Fibroblast of upper back skin (primary cell): ENCODE data around the gene LRRC66.

Experiments
- DNase-seq: peaks from one replicate; pipeline ENCODE4 v3.0.0-alpha.2; 2013

Gene LRRC66

DNA sequence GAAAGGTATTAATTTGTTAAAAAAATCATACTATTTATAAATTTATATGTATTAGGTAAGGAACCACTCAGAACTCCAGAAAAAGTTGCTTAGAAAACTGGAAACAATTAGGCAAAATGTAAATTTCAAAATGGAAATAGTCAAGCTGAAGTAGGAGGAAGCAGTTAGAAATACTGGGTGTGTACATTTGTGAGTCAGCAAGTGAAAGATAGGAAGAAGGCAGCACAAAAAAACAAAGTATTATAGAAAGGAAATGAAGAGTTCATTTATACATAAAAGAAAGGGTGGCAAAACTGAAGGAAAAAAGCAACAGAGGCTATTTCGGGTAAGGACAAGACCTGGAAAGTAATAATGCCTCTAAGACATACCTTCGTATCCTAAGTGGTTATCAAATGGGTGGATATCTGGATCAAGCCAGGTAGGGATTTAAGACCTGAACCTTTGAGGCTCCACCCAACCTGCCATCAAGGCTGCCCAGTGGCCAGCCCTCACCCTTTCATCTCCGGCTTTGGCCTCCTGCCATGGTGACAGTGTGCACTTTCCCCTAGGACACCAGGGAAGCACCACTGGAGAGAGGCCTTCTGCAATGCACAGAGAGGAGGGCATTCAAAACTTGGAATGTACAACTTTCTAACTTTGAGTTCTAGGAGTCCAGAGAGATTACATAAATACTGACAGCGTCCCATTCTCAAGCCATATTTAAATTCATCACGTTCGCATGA lies at the start of gene LRRC66:
Gene LRRC66, minus strand, starts transcription at position 428 of the 722 bp plus-strand sequence. CDS start 2,750 bp downstream, outside the sequence.
- DNase-seq = no peak

GRCh38 chr4:52069571-52069970 lies 49.4 kb upstream of the LRRC66 start:
- DNase-seq = peak; percentile 20

- peak; percentile 77 for DNase-seq
Observed at GRCh38 chr4:52059372-52059771, 39.2 kb upstream of the LRRC66 start.

- no peak for DNase-seq
Observed at GRCh38 chr4:52058275-52058674, 38.1 kb upstream of the LRRC66 start.

- DNase-seq = no peak
Observed at GRCh38 chr4:52057196-52057595, 37.0 kb upstream of the LRRC66 start.

DNA sequence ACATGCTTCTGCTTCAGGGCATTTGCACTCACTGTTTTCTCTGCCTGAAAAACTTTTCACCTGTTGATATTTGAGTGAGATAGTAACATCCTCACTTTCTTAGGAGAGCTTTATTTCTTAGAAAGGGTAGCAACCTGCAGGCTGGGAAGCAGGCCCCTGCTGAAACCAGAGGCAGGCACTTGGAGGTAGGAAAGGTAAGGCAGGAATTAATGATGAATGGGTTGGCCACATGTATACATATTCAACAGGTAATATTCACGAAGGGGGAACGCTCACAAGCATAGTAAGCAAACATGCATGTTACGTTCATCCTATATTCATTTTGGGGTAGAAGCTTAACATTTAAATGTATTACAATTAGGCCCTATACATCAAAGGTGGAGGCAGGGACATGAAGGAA lies 34.1 kb upstream of the LRRC66 start:
- no peak for DNase-seq

GRCh38 chr4:52052475-52052780 lies 32.3 kb upstream of the LRRC66 start:
- no peak for DNase-seq

- DNase-seq = peak; percentile 85
Observed at GRCh38 chr4:52051615-52052474, 31.7 kb upstream of the LRRC66 start.

GRCh38 chr4:52051213-52051614 lies 31.1 kb upstream of the LRRC66 start, which contains the start of gene SPATA18:
SPATA18 (plus strand) TSS chr4:52051304; CDS start chr4:52051705, 401 bp downstream.
- peak; percentile 16 for DNase-seq

- no peak for DNase-seq
Observed at GRCh38 chr4:52049266-52049665, 29.1 kb upstream of the LRRC66 start.

GRCh38 chr4:52045028-52045427 lies 24.9 kb upstream of the LRRC66 start:
- no peak for DNase-seq

GRCh38 chr4:52038103-52038912 lies 18.1 kb upstream of the LRRC66 start, which contains the start of gene SGCB:
SGCB (minus strand) TSS chr4:52038299; CDS start chr4:52038259, 40 bp downstream.
- DNase-seq = peak; percentile 52

GRCh38 chr4:52037689-52038102 lies 17.5 kb upstream of the LRRC66 start:
- peak; percentile 27 for DNase-seq

DNA sequence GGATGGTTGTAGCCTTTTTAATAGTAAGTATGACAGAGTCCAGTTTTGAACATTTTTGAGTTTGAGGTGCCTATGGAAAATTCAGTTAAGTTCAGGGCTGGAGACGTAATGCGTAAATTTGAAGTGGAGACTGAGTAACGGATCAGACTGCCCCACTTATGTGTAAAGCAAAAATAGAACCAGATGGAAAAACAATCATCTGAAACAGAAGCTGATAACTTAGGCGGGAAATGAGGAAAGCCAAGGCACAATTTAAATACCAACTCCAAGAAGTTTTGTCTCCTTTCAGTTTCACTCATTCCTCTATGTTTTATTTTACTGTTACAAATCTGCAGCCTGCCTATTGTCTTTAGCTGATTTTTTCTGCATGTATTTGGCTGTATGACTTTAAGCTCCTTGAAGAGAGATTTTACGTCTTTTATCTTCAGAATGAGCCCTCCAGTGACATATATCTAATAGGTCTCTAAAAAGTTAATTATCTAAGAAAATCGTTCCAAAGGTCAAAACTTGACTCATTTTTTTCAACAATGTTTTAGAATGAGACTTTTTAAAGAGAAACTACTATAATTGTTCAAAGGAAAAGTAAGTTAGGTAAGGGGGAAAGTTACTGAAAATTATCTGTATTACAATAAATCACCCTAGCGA lies 16.8 kb upstream of the LRRC66 start:
- DNase-seq = peak; percentile 12

GRCh38 chr4:52035190-52035589 lies 15.0 kb upstream of the LRRC66 start:
- no peak for DNase-seq

DNA sequence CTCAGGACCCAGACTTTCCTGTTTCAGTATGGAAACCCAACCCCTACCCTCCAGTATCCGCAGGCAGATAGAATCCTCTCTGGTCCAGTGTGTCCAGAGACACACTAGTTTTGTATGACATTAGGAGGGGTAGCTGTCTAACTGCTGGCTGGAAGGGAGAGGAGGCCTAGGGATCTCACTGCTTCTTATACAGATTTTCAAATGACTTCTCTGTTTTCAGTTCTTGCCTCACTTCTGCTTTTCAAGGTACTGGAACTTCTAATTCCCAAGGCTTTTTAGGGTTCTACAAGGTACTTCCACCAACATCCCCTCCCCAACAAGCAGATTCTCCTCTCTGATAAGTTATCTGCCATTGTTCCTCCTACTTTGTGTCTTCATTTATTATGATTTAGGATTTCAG lies 11.8 kb upstream of the LRRC66 start:
- no peak for DNase-seq

DNA sequence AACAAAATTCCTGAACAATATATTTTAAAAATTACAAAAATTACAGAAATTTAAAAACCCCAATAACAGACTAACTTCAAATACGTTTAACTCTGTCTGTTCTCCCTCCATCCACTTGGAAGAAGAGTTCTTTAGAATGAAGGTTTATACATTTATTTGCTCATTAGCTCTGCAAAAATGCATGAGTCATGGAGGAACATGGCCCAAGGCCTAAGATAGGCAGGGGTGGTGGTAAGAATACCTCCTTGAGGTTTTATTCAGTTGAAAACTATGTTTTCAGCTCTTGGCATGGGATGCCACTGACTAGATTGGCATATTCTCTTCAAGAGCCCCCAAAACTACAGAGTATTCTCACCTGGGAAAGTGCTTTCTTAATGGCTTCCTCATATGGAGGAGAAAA lies 8.8 kb upstream of the LRRC66 start:
- peak; percentile 70 for DNase-seq

GRCh38 chr4:52017814-52018213 lies 2.3 kb downstream of the LRRC66 start:
- DNase-seq = no peak

DNA sequence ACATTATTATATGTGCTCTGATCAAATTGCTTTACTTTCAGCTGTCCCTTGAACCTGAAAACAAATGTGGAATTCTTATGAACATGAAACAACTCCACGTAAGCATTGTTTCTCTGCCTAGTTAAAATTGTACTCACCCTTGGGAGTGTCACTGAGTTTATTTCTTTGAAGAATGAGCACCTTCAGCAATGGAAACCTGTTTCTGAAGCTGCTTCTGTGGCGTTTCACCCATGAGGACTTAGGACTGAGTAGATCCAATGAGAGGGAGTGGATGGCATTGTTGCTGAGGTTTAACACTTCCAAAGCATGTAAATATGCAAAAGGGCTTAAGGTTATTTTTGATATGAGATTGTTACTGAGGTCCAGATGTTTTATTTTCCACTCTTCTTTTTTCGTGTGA lies 3.2 kb downstream of the LRRC66 start:
- DNase-seq = no peak

GRCh38 chr4:52015366-52015765 lies 4.8 kb downstream of the LRRC66 start:
- peak; percentile 28 for DNase-seq

DNA sequence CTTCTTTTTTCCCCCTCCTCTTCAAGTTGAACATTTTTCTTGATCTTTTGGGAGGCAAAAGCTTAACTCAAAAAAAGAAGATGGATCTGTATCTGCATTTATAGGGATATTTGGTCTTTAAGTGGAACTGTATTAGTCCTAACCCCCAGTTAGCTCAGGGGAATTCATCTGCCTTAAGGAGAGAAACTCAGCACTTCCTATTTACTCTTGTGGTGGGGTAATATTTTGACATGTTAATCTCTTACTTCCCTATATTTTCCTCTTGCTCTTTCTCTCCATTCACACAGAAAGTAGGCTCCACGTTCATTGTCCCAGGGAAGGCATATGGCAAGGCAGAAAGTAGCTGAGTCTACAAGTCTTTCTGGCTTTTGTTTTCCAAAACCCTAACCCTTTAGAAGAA lies 5.3 kb downstream of the LRRC66 start:
- no peak for DNase-seq

DNA sequence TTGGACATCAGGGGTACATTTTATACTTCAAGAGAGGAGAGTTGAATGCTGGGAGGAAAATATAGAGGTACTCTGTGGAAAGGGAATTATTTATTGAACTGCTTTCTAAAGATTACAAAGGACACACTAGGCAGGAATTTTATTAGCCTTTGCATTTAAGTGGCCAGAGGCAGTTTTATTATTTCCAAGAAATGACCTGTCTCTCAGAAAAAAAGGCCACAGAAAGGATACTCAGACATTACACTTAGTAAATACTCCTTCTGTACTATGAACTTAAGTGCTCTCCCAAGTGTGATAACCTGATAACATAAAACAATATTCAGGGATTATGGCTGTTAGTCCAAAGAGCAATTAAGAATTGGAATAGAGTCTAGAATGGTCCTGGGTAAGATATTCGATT lies 7.5 kb downstream of the LRRC66 start:
- DNase-seq = no peak

GRCh38 chr4:52010986-52011385 lies 9.2 kb downstream of the LRRC66 start:
- no peak for DNase-seq
